Prostate gland (tissue), 2 donors: ENCODE measurements around the gene ARID5A.

Experiments used
- CTCF ChIP-seq, 4 experiments: fragments of 200-600 bp in 2 of 4; fragments of 450-650 bp in 2 of 4; sonication (generic) in 2 of 4; IDR thresholded peaks; 1 replicate in 3 of 4; 2 replicates in 1 of 4; pipeline ENCODE4 v1.5.1; 2016 to 2019; ENCODE audit warnings: antibody characterized with exemption in 4 of 4, mild to moderate bottlenecking in 2 of 4, moderate library complexity in 2 of 4
- POLR2A ChIP-seq: fragments of 450-650 bp; IDR thresholded peaks from one replicate; pipeline ENCODE4 v1.6.1; 2016; ENCODE audit warnings: antibody characterized with exemption, mild to moderate bottlenecking
- POLR2AphosphoS5 ChIP-seq: sonication (generic); formaldehyde crosslinking; IDR thresholded peaks from one replicate; pipeline ENCODE4 v1.6.1; 2017; ENCODE audit warnings: antibody characterized with exemption

- no peak for TF ChIP-seq CTCF (IDR thresholded peaks at IDR 0.05)
- no peak for TF ChIP-seq POLR2A
- no peak for TF ChIP-seq POLR2AphosphoS5
Measured at GRCh38 chr2:96506016-96506906, 30.3 kb upstream of the ARID5A start.
